ENCODE data around the gene MTAP. TPM values are rescaled to one million over a fixed set of nuclear protein-coding genes. Genes with fewer than 3 reads are reported as not detected.

The MTAP gene
- total and polyA plus RNA-seq, 9 of the 15 experiments (the other 6 are each of a cell fraction or from before 2014, with no cell fraction given): 0.07 TPM; not detected in 8

GRCh38 chr9:21866302-21866701 lies 63.9 kb downstream of the MTAP start:
- no peaks in the 10 kb centered on the region for H4K20me1 ChIP-seq (replicated peaks; ENCODE audit: control insufficient read depth, insufficient read depth, low read length)
- WGBS (ENCODE audit: insufficient coverage, low coverage, missing lambda C conversion rate): no CpG with 5 or more reads among the region's 1 CpG
- no peak for ATAC-seq
- DNase-seq (ENCODE audit: extremely low read depth in 1 of 4, low spot score in 3 of 4): no peak
- POLR2A ChIA-PET: no interaction called here
- CTCF ChIA-PET (ENCODE audit: low intra/inter-chr PET ratio): no interaction called here
- H2AFZ ChIP-seq (ENCODE audit: low read depth, low read length): no peak overlapping the region
- H3K9ac ChIP-seq (ENCODE audit: insufficient read depth in 1 of 2, low read depth in 2 of 2, low read length in 2 of 2): no peak overlapping the region
- intact Hi-C loops (cut with micrococcal nuclease): no loop called here
- in situ Hi-C loops (cut with MboI): no loop called here
- H3K4me2 ChIP-seq (ENCODE audit: insufficient read depth, low read length): no peak overlapping the region
- no peaks in the 10 kb centered on the region for H3K9me1 ChIP-seq (ENCODE audit: control insufficient read depth, insufficient read depth, low read length)
- no TSS peak for BruUV-seq (replicated peaks)
- no peak for TF ChIP-seq ZBTB11 (CRISPR knock-in tag; IDR thresholded peaks at IDR 0.05)
- no peak for TF ChIP-seq BRD9 (IDR thresholded peaks at IDR 0.05; ENCODE audit: low read depth, partially characterized antibody)
- TF ChIP-seq ZBTB1 (CRISPR knock-in tag; IDR thresholded peaks at IDR 0.05; ENCODE audit: borderline replicate concordance, low read depth): no peak
- no peak for TF ChIP-seq ZFPM2 (CRISPR knock-in tag; IDR thresholded peaks at IDR 0.05)
- TF ChIP-seq BACH1 (tag; IDR thresholded peaks at IDR 0.05): no peak
- no peak for TF ChIP-seq THAP7 (CRISPR knock-in tag; IDR thresholded peaks at IDR 0.05)
- TF ChIP-seq RCOR1 (IDR thresholded peaks at IDR 0.05; ENCODE audit: borderline replicate concordance in 1 of 2, low read depth in 2 of 2, low read length in 2 of 2): no peak
- no peak for TF ChIP-seq ZNF507 (tag; conservative IDR thresholded peaks at IDR 0.05)
- TF ChIP-seq ERF (CRISPR knock-in tag; IDR thresholded peaks at IDR 0.05): no peak
- no peak for TF ChIP-seq ZNF444 (CRISPR knock-in tag; IDR thresholded peaks at IDR 0.05)
- no peak for TF ChIP-seq ZC3H8 (IDR thresholded peaks at IDR 0.05)
- TF ChIP-seq ZNF133 (CRISPR knock-in tag; IDR thresholded peaks at IDR 0.05): no peak
- H3K79me2 ChIP-seq (ENCODE audit: control insufficient read depth, insufficient read depth, low read length): no peaks in the 10 kb centered on the region
- H3K27ac ChIP-seq (ENCODE audit: extremely low read depth, low read depth, low read length): no peak overlapping the region
- no peaks in the 10 kb centered on the region for H3K9me3 ChIP-seq (replicated peaks; ENCODE audit: control insufficient read depth, insufficient read depth, low read depth, low read length)
- no peaks in the 10 kb centered on the region for H3K36me3 ChIP-seq (ENCODE audit: control insufficient read depth, insufficient read depth, low read length)
- no peak overlapping the region for H3K4me3 ChIP-seq
- H3K4me1 ChIP-seq (replicated peaks in 1 of 2; ENCODE audit: control insufficient read depth in 2 of 2, insufficient read depth in 2 of 2, low read length in 2 of 2): no peaks in the 10 kb centered on the region
- H3K27me3 ChIP-seq (ENCODE audit: control insufficient read depth in 2 of 2, insufficient read depth in 2 of 2, low read length in 2 of 2): no peaks in the 10 kb centered on the region
- no peak for FAIRE-seq
